ENCODE data around the gene FOXO4.

Gene FOXO4

DNA sequence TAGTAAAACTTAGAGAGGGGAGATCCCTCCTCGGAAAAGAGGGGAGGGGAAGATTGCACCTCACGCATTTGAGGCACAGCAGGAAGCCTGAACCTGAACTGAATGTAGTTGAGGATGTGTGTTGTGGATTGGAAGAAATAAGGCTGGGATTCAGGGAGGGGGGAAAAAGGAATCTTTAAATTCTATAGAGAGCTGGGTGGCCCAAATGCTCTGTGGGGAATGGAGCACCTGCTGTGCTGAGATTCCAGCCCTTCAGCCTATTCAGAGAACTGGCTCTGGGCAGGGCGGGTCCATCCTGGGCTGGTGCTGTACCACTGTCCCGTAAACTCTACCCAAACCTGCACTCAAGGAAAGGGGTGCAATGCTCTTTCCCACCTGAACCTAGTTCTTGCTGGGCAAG, 4.1 kb downstream of the FOXO4 start:
- no peak for DNase-seq

DNA sequence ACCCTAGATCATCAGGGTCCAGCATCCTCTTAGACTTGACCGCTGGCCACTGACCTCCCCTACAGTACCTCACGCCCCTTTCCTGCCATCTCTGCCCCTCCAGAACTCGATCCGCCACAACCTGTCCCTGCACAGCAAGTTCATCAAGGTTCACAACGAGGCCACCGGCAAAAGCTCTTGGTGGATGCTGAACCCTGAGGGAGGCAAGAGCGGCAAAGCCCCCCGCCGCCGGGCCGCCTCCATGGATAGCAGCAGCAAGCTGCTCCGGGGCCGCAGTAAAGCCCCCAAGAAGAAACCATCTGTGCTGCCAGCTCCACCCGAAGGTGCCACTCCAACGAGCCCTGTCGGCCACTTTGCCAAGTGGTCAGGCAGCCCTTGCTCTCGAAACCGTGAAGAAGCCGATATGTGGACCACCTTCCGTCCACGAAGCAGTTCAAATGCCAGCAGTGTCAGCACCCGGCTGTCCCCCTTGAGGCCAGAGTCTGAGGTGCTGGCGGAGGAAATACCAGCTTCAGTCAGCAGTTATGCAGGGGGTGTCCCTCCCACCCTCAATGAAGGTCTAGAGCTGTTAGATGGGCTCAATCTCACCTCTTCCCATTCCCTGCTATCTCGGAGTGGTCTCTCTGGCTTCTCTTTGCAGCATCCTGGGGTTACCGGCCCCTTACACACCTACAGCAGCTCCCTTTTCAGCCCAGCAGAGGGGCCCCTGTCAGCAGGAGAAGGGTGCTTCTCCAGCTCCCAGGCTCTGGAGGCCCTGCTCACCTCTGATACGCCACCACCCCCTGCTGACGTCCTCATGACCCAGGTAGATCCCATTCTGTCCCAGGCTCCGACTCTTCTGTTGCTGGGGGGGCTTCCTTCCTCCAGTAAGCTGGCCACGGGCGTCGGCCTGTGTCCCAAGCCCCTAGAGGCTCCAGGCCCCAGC, 5.2 kb downstream of the FOXO4 start:
- no peak for DNase-seq

- DNase-seq = no peak
These were observed 6.6 kb downstream of the FOXO4 start for GRCh38 chrX:71102292-71102691.

GRCh38 chrX:71103110-71103983, 7.7 kb downstream of the FOXO4 start:
- DNase-seq = peak; percentile 71

GRCh38 chrX:71105628-71106027, 10.0 kb downstream of the FOXO4 start:
- DNase-seq = no peak

- DNase-seq = no peak
These were observed 10.8 kb downstream of the FOXO4 start, which contains the start of gene CXorf65 for GRCh38 chrX:71106427-71106826. Gene CXorf65, minus strand, starts transcription at chrX:71106740. Its CDS starts 184 bp downstream, at chrX:71106556.

- no peak for DNase-seq
These were observed 11.6 kb downstream of the FOXO4 start for GRCh38 chrX:71107245-71107644.

DNA sequence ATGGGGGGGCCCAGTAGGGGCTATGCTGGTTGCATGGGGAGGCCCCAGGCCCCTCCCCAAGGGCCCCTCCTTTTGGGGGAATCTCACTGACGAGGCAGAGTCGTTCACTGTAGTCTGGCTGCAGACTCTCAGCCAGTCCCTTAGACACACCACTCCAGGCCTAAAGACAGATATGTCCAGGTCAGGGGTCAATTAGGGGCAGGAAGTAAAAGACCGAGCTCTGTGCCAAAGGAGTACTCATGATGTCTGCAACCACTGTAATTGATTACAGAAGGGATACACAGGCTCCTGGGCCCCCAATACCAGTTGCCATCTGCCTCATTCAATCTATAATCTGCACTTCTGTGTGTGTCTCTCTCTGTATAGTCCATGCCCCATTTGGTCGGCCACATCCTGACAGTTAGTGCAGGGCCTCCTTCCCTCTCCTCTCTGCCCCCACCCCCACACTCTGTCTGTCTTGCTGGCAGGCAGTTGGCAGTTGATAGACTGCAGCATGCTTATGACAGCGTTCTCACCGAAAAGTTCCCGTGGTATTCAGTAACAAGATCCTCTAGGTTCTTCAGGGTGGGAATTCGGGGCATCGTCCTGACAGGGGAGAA, 12.2 kb downstream of the FOXO4 start:
- DNase-seq = peak; percentile 41

DNA sequence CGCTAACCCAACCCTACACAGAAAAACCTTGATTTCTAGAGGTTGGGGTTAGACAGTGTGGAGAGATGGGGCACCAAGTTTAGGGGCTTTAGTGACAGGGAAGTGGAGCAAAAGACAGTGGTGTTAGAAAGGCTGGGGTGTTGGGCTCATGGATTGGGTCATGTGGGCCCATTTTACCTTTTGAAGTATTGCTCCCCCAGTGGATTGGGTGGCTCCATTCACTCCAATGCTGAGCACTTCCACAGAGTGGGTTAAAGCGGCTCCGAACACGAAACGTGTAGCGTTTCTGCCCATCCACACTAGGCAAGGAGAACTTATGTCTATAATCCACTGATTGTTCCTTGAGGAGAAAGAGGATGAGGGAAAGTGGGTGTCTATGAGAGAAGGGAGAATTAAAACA, 13.4 kb downstream of the FOXO4 start:
- no peak for DNase-seq

DNA sequence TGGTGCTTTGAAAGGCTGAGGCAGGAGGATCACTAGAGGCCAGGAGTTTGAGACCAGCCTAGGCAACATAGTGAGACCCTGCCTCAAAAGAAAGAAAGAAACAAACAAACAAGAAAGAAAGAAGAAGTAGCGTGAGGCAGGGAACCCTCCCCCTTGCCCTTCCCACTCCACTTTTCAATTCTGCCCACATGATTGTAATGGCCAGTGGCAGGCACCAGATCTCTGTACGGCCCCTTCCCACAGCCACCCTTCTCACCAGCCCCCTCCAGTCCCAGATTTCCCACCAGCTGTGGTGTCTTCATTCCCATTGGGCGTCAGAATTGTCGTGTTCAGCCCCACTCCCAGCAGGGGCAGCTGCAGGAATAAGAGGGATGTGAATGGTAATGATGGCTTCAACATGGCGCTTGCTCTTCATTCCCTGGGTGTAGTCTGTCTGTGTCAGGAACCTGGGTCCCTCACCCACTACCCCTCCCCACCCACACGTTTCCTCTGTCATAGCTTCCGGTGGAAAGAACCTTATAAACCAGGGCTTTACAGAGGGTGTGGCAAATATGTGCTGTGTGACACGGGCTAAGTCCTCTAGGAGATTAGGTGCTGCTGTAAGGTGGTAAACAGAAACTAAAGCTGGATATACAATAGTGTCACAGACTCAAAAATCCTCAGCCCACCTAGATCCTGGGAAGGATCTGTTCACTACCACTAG, 15.6 kb downstream of the FOXO4 start, which contains the start of gene IL2RG:
Gene IL2RG, minus strand, starts transcription at position 437 of the 703 bp plus-strand sequence. Its CDS starts 38 bp downstream, at position 399.
- DNase-seq = peak; percentile 38

DNA sequence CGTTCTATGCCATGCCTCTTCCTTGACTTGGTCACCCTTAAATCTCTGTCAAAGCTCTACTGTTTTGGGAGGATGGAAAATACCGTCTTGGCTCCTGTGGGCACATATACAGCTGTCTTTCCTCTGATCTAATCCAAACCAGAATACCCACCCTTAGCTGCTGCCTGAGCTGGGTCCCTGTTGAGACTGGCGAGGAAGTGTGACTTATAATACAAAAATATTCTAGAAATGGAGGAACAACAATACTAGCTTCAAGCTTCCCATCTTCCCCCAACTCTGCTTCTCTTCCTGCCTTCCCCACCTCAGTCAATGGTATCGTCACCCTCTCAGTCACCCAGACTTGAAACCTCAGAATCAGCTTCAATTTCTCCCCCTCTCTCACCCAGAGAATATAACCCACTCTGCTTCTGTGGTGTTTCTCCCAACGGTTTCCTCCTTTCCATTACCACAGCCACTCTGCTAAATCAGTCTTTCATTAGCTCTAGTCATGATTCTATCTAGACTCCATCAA, 16.3 kb downstream of the FOXO4 start:
- DNase-seq = no peak

- no peak for DNase-seq
These were observed 21.7 kb downstream of the FOXO4 start for GRCh38 chrX:71117358-71117757.

GRCh38 chrX:71118032-71118984, 22.7 kb downstream of the FOXO4 start, which contains the start of gene MED12:
Gene MED12, plus strand, starts transcription at chrX:71118596. Its CDS starts 159 bp downstream, at chrX:71118755.
- DNase-seq = peak; percentile 93

DNA sequence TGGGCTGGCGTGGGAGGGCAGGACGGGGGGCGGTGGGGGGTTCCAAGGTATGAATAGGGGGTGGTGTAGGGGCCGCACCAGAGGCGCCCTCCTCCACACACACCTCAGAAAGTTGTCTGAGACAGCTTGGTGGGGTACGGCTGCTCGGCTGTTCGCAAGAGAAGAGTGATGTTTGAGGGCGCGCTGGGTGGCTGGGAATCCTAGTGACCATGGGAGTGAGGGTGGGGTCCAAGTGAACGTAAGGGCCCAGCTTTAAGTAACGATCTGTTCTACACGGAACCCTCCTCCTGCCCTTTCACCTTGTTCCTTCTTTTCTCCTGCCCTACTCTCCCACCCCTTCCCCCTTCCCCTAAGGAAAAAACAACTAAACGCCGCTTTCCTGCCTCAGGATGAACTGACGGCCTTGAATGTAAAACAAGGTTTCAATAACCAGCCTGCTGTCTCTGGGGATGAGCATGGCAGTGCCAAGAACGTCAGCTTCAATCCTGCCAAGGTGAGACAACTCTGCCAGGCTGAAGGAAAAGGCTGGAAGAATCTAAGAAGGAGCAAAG, 23.4 kb downstream of the FOXO4 start:
- DNase-seq = no peak

- DNase-seq = no peak
These were observed 32.6 kb downstream of the FOXO4 start for GRCh38 chrX:71128166-71128833.

DNA sequence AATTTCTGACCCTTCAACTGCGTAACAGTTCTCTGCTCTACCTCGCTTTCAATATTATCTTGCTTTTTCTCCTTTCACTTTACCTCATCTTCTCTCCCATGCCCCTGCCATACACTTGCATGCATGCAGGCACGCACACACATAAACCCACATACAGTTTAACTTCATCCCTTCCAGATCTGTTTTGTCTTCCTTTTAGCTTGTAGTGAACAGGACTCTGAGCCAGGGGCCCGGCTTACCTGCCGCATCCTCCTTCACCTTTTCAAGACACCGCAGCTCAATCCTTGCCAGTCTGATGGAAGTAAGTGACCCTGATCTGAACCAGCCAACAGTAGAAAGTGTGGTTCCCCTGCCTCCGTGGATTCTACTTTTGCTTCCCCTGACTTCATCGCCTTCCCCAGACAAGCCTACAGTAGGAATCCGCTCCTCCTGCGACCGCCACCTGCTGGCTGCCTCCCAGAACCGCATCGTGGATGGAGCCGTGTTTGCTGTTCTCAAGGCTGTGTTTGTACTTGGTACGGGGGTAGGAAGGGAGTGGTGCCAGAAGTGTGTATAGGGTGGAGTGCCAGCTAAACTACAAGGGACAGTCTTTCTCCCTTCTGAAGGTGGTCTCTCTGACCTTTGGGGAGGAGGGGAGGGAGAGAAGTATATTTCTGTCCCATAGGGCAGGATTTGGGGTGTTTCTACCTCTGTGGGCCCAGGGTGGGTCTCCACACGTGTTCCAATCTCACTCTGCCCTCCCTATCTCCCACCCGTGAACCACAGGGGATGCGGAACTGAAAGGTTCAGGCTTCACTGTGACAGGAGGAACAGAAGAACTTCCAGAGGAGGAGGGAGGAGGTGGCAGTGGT, 33.5 kb downstream of the FOXO4 start:
- DNase-seq = peak; percentile 80

DNA sequence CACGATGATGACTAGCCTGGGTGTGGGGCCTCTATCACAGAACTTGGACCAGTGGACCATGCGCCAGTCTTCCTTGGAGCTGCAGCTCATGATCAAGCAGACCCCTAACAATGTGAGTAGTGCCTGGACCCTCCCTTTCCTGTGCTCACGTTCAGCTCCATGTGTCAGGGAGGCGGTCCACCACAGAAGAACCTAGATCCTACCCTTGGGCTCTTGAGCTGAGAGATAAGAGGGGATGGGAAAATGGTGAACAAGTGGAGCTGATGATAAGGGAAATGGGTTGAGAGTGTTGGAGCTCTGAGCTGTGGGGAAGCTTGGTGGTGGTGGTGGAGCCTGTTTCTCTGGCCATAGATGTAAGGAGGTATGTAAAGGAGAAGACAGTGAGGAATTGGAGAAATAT, 35.9 kb downstream of the FOXO4 start:
- no peak for DNase-seq

GRCh38 chrX:71140440-71140839, 44.8 kb downstream of the FOXO4 start:
- DNase-seq = no peak

- no peak for DNase-seq
These were observed 47.9 kb downstream of the FOXO4 start for GRCh38 chrX:71143508-71143907.
